GM19099 (cell line): ENCODE results near the gene STARD9.

Experiments used
- POLR2A ChIP-seq: IDR thresholded peaks from 3 replicates; pipeline ENCODE4 v1.6.1; 2011; ENCODE audit warnings: low read depth; ENCODE audit not compliant: insufficient read length; ENCODE audit errors: extremely low read depth

STARD9 gene

GRCh38 chr15:42575188-42576039 is at the start of gene STARD9:
STARD9 (plus strand) TSS chr15:42575606; CDS start chr15:42575716, 110 bp downstream.
- peak; percentile 89 for TF ChIP-seq POLR2A

GRCh38 chr15:42528970-42529369 is 46.4 kb upstream of the STARD9 start:
- TF ChIP-seq POLR2A = no peak

GRCh38 chr15:42533246-42533645 is 42.2 kb upstream of the STARD9 start:
- TF ChIP-seq POLR2A = no peak

DNA sequence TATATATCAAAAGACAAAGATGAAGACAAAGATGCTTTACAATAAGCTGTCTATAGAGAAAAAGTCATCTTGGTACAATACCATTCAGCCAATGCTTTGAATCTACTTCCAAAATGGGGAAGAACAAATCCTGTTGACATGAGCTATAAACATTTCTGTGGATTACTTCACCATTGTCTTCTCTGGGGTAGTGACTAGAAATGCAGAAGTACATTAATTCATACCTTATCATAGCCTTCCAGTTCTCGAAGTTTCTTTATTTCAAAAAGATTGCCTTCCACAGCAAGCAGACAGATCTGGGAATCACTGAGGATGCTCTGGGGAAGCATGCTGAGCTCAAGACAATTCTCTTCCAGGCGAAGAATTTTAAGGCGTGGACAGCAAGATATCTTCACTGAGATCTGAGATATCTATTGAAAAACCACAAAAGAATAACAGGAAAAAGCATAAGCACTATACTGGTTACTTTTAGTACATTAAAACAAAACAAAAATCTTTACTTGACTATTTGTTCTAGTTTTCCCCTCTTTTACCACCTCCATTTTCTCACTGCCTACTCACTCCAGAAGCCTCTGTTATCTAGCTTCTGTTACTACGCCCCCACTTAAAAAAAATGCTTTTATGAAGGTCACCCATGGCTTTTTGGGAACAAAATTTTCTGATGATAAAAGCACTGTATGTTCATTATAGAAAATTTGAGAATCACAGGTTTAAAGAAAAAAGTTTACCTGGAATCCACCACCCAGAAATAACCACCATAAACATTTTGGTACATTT is 30.4 kb upstream of the STARD9 start:
- TF ChIP-seq POLR2A = no peak

DNA sequence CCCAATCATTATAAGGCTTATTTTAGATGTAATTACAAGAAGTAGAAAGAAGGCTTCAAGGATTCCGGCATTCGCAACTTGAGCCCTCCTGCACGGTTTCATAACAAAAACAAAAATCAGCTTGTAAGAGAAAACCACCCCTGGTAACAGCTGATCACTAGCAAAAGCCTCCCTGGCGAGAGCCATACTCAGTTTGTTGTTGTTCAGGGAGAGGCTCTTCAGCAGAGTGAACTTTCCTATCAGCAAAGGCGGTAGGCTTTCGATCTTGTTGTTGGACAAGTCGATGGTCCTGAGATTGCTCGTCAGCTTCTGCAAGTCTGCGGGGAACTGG is 27.5 kb upstream of the STARD9 start:
- no peak for TF ChIP-seq POLR2A

GRCh38 chr15:42548249-42549031 is 27.0 kb upstream of the STARD9 start, which contains the start of the genes HAUS2 and LRRC57:
HAUS2 (plus strand) TSS chr15:42548838; CDS start chr15:42548873, 35 bp downstream.
LRRC57 (minus strand) TSS chr15:42548793; CDS start chr15:42548434, 359 bp downstream.
- peak; percentile 92 for TF ChIP-seq POLR2A

DNA sequence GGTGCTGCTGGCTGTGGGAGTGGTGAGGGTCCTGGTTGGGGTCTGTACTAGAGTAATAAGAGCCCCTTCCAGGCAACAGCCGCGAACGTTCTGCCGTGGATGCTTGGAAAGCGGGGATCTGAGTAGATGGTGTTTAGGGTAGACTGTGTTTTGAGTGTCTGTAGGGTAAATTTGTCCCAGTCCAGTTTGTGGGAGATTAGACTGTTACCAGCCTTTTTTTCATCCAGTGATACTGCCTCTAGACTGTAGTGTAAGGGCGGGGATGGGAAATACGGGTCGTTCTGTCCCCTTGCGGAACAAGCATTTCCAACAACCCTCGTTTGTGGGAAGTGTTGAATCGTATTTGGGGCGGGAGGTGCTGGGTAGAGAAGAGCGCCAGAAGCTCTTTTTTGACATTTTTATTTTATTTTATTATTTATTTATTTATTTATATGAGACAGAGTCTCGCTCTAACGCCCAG is 26.3 kb upstream of the STARD9 start:
- TF ChIP-seq POLR2A = no peak

DNA sequence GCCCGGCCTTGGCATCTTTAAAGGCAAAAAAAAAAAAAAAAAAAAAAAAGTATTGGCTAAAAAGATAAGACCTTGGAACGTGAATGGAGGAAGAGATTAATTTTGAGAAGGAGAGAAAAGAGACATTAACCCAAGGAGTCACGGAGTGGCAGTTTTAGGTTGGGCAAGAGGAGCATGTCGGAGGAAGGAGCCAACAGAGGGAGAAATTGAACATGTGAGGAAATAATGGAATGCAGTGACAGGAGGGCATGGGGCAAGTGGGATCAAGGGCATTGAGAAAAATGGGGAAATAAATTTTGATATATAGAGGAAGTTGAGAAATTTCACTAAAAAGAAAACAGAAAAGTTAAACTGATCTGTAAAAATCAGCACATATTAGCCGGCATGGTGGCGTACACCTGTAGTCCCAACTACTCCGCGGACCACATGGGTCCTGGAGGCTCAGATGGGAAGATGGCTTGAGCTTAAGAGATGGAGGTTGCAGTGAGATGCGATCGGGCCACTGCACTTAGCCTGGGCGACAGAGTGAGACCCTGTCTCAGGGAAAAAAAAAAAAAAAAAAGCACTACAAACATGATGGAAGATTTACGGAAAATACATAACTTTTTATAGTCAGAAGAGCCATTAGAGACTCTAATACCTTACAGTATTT is 25.5 kb upstream of the STARD9 start:
- no peak for TF ChIP-seq POLR2A

DNA sequence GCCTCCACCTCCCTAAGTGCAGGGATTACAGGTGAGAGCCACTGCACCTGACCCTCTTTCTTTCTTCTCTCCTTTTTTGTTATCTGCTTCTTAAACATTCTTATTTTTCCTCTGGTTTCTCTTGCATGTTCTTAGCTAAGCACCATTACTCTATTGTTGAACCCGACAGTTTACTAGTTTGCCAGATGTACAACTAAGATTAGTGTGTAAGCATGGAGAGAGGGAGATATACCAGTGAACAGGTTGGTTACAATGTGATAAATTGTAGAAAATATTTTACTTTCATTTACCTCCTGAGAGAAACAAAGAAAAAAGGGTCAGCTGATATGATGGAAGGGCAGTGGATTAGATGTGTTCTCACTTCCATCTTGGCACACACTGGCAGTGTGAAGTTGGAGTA is 21.9 kb upstream of the STARD9 start:
- no peak for TF ChIP-seq POLR2A

DNA sequence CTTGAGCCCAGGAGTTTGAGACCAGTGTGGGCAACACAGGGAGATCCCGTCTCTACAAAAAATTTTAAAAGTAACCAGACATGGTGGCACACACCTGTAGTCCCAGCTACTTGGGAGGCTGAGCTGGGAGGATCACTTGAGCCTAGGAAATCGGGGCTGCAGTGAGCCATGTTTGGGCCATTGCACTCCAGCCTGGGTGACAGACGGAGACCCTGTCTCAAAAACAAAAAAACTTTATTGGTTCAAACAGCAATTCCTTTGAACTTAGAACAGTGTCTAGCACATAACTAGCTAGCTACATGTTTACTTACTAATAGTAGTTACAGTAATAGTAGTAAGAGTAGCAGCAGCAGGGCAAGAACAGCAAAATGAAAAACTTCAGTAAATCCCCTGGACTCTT is 16.7 kb upstream of the STARD9 start:
- TF ChIP-seq POLR2A = no peak

- no peak for TF ChIP-seq POLR2A
These were observed 711 bp downstream of the STARD9 start for GRCh38 chr15:42576040-42576594.

DNA sequence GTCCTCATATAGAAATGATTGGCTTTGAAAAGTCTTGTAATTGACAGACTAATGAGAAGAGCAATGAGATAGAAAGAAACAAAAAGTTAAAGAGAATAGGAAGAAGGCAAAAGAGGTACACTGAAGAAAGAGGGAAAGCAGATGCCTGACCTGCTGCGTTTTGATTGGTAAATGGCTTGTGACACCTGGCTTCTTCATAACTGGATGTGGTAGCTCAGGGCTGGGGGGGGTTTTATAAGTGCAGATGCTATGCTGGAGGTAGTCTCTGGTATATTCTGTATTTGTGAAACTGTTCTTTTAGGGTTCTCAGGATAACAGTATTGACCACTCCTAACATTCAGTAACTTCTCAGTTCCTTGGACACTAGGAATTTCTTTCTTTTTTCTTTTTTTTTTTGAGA is 1.4 kb downstream of the STARD9 start:
- TF ChIP-seq POLR2A = no peak

- no peak for TF ChIP-seq POLR2A
These were observed 2.2 kb downstream of the STARD9 start for GRCh38 chr15:42577514-42578031.

DNA sequence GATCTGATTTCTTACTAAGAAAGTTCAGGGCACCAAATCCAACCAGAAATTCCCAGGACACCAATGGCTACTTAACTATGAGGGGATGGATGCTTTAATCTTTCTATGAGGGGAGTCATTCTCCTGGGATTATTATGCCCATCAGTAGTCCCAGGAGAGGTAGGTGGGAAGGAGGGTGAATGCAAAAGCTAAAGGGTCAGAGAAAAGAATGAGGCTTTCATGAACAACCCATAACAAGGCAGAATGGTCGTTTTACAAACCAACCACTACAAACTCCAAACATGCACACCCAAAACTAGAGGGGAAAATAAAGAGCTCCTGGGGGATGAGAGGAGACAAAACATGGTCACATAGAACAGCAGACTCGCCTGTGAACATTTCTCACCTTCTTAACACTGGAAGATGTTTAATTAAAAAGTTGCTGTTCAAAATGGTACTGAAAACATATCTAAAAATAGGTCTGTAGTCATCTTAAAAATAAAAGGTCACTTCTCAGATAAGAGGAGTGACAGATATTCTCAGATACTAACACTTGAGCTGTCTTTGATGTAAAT is 3.7 kb downstream of the STARD9 start:
- no peak for TF ChIP-seq POLR2A
